Measurements from ENCODE around the gene NUP188.
A peak's percentile ranks its signal among the peaks of the same experiment; 100 is the strongest.

The NUP188 gene

DNA sequence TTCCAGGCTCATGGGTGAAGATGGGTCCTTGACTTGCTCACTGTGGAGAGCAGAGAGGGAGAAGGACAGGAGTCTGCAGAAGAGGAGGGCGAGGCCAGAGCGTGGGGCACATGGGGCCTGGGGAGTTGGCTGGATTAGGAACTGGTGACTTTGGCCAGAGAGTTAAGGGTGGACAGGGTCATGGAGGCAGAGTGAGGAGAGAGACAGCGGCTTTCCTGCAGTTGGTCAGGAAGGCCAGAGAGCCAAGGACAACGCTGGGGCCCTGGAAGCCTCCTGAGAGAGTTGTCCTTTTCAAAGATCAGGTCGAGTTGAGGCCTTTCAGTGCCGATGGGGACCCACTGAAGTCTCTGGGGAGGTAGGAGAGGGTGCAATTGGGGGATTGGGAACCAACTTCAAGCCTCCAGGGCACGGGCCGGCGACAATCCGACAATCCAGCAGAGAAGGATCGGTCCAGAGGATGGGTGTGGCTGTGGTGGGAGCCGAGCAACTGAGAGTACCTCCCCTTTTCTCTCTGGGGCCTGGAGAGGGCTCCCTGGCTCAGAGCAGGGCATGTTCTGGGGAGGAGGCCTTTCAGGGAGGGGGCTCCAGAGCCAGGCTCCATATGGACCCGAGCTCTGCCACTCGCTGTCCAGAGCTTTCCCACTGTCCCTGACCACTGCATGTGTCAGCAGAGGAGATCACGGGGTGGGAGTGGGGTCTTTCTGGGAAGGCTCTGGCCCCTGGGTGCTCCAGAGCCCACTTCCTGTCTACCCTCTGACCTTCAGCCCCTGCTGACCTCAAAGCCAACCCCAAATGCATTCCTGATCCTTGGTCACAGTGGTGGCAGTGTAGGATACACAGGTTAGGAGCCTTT, 34.2 kb upstream of the NUP188 start:
- DNase-seq, result no peak
- intact Hi-C loops (cut with DNase I), result no loop called here

DNA sequence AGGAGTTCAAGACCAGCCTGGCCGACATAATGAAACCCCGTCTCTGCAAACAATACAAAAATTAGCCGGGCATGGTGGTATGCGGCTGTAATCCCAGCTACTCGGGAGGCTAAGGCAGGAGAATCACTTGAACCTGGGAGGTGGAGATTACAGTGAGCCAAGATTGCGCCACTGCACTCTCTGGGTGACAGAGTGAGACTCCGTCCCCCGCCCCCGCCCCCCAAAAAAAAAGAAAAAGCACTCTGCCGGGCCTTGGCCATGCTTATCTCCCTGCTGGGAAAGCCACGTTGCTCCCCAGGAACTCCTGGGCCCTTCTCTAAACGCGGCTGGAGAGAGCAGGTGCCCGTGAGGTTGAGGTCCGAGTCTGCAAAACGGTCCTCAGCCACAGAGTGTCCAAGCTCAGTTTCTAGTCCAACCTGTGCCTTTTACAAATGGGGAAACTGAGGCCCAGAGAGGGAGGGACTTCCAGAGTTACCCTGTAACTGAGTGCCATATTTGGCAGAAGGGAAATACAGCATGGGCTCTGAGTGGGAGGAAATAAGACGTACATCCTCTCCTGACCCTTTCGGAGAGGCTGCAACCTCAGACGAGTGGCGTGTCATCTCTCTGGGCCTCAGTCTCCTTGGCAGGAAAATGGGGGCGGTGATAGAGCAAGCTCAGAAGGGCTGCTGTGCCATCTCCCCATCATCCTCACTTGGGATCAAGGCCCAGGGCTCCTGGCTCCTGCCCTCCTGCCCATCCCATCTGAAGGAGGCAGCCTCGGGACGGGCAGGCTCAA, 33.3 kb upstream of the NUP188 start:
- DNase-seq, result no peak
- intact Hi-C loops (cut with DNase I), result no loop called here

DNA sequence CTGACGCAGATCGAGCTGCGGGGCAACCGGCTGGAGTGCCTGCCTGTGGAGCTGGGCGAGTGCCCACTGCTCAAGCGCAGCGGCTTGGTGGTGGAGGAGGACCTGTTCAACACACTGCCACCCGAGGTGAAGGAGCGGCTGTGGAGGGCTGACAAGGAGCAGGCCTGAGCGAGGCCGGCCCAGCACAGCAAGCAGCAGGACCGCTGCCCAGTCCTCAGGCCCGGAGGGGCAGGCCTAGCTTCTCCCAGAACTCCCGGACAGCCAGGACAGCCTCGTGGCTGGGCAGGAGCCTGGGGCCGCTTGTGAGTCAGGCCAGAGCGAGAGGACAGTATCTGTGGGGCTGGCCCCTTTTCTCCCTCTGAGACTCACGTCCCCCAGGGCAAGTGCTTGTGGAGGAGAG, 31.3 kb upstream of the NUP188 start:
- intact Hi-C loops (cut with DNase I), result no loop called here
- peak in 2 of 10 donors; percentile 71 to 81 for DNase-seq

DNA sequence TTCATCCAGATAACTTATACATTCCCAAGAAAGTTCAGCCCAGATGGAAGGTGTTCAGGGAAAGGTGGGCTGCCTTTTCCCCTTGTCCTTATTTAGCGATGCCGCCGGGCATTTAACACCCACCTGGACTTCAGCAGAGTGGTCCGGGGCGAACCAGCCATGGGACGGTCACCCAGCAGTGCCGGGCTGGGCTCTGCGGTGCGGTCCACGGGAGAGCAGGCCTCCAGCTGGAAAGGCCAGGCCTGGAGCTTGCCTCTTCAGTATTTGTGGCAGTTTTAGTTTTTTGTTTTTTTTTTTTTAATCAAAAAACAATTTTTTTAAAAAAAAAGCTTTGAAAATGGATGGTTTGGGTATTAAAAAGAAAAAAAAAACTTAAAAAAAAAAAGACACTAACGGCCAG, 30.8 kb upstream of the NUP188 start:
- DNase-seq, result peak in 1 of 10 donors; percentile 35
- intact Hi-C loops (cut with DNase I), result no loop called here

DNA sequence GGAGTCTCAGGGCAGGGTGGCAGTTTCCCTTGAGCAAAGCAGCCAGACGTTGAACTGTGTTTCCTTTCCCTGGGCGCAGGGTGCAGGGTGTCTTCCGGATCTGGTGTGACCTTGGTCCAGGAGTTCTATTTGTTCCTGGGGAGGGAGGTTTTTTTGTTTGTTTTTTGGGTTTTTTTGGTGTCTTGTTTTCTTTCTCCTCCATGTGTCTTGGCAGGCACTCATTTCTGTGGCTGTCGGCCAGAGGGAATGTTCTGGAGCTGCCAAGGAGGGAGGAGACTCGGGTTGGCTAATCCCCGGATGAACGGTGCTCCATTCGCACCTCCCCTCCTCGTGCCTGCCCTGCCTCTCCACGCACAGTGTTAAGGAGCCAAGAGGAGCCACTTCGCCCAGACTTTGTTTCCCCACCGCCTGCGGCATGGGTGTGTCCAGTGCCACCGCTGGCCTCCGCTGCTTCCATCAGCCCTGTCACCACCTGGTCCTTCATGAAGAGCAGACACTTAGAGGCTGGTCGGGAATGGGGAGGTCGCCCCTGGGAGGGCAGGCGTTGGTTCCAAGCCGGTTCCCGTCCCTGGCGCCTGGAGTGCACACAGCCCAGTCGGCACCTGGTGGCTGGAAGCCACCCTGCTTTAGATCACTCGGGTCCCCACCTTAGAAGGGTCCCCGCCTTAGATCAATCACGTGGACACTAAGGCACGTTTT, 30.2 kb upstream of the NUP188 start:
- intact Hi-C loops (cut with DNase I), result no loop called here
- peak in 9 of 10 donors; percentile 51 to 90 (median 55) for DNase-seq

DNA sequence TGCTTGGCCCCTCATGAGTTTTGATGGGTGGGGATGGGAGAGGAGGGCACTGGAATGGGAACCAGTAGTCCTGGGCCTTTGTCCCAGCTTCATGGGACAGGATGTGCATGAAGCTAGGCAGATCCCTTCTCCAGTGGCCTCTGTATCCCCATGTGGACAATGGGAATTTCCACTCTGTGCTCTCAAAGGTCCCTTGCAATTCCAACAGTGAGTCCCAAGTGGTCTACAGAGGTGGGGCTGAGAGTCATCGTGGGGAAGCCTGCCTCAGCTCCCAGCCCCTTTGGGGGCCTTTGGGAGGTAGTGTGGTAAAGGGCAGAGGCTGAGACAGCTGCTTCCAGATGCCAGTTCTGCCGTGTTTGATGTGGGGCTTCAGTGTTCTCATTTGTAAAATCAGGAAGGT, 28.6 kb upstream of the NUP188 start:
- DNase-seq, result peak in 1 of 10 donors; percentile 16
- intact Hi-C loops (cut with DNase I), result no loop called here

DNA sequence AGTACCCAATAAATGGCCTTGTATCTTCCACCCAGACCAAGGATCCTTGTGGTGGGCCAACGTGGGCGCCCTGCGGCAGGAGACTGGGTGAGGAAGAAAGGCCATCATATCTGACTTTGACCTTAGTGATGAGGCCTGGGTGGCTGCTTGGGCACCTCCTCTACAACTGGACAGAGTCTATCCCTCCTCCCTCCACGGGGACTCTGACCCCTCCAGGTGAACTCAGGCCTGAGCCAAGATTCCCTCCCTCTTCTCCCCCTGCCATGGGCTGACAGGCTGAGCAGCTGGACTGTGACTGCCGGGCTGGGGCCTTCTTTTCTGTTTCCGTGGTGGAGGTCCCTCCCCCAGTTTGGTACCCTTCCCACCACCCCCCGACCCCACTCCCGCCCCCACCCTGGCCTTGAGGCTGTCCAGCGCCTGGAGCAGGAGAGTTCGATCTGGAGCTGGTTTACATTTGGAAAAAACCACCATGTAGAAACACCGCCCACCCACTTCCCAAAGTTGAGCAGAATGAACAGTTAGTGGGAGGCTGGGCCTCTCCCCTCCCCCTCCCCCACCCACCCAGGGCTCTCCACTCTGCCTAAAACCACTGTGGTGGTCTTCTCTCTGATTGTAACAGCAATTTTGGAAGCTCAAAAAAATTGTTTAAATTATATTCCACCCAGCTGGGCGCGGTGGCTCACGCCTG, 28.0 kb upstream of the NUP188 start:
- intact Hi-C loops (cut with DNase I), result loop anchor here (5.0 kb wide), 1 partner anchor 37 kb away; the partner anchor contains the start of genes KYAT1 and LRRC8A
- no peak for DNase-seq

DNA sequence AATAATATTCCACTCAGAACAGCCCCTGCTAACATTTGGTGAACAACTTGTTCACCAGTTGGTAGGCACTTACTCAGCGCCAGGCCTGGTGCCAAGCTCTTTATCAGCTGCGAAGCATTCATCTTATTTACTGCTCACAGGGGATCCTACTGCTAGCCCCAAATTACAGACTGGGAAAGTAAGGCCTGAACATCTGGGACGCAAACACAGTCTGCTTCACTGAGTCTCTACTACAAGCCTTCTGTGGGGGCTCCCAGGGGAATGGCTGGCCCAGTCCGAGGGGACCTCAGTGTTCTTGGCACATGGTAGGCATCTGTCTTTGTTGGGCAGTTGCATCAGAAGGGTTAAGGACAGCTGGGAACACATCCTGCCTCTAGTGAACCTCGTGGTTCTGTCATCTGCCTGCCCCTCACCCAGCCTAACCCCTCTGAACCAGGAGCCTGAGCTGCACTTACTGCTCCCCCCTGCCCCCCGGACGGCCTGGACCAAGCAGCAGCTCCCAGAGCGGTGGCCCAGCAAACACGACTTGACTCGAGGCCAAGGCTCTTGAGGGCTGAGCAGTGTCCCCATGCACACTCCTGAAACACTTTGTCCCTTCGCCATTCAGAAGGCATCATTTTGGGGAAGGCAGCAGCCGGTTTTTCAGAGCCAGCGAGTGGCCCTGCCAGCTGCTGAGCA, 27.0 kb upstream of the NUP188 start, which contains the start of gene PHYHD1:
Gene PHYHD1 (plus strand): TSS at position 602 of the 678 bp plus-strand sequence. CDS start 1,342 bp downstream, outside the sequence.
- peak; percentile 46 to 94 (median 72) for DNase-seq
- intact Hi-C loops (cut with DNase I), result loop anchor here (5.0 kb wide), 1 partner anchor 38 kb away; the partner anchor contains the start of genes KYAT1 and LRRC8A

DNA sequence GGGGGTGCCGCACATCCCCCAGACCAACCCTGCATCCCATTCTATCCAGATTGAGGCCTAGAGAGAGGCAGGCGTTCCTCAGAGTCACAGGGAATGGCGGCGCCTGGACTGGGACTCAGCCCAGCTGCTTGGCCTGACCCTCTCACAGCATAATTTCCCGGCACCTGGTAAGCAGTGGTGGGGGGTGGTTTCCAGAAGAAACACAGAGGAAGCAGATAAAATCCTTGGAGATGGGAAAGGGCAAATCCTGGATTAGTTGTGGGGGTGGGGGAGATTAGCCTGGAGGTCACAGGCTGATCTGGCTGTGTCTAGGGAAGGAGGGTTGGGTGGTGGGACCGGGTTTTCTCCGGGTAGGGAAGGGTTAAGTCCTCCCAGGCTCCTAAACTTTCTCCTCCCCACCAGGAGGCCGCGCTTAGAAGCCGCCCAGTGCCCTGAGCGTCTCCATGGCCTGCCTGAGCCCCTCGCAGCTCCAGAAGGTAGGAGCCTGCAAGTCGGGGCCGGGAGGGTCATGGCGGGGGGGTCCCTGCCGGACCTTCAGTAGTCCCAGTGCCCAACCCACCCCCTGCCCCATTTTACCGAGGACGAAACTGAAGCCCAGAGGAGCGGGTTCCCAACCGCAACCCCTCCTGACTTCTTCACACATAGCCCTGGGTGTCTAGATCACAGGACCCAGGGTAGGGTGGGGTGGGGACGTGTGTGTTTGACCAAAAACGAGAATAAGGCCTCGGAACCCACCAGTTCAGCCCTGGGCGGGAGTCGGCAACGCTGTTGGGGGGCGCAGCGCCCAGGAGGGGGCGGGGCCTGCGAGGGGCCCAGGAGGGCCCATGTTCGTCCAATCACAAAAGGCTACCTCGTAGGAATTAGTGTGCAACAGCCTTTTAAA, 25.4 kb upstream of the NUP188 start:
- intact Hi-C loops (cut with DNase I), result loop anchor here (5.0 kb wide), 1 partner anchor 40 kb away; the partner anchor contains the start of genes KYAT1 and LRRC8A
- DNase-seq, result peak in 1 of 10 donors; percentile 75

DNA sequence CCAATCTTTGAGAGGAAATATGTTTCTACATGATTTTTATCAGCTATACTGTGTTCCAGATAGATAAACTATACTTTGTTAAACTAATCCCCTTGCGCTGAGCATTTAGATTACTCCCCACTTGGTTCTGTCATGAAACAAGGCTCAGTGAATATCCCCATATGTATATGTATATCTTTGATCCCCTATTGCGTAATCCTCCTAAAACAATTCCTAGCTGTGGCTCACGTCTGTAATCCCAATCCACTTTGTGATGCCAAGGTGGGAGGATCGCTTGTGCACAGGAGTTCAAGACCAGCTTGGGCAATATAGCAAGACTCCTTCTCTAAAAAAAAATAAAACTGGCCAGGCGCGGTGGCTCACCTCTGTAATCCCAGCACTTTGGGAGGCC, 24.0 kb upstream of the NUP188 start:
- DNase-seq, result no peak
- intact Hi-C loops (cut with DNase I), result loop anchor here (5.0 kb wide), 1 partner anchor 41 kb away; the partner anchor contains the start of genes KYAT1 and LRRC8A

DNA sequence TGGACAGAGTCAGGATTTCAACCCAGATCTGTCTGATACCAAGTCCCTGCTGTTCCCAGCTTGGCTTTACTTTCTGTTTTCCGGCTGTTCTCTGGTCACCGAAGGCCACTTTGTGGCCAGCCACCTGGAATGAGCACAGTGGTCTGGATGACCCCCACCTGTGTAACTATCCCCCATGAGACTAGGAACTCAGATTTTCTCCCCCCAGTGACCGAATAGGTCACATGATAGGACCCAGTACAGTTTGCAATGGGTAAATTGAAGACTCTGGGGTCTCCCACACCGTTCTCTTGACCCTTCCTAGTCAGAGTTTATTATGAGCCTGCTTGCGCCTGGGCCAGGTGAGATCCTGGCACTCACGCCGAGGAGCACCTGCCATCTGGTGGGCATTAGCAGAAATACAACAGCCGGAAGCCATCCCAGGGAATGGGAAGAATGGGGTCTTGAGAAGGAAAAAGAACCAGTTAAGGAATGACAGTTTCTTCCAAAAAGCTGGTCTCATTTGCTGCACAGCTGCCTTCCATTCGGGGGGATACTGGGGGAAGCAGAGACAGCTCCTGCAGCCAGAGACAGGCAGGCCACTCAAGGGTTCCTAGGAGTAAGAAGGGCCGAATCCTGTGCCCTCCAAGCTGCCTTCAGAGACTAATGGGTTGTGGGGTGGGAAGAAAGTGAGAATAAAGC, 19.6 kb upstream of the NUP188 start:
- intact Hi-C loops (cut with DNase I), result loop anchor here (1.0 kb wide), 1 partner anchor 76 kb away; no protein-coding TSS in a partner anchor

DNA sequence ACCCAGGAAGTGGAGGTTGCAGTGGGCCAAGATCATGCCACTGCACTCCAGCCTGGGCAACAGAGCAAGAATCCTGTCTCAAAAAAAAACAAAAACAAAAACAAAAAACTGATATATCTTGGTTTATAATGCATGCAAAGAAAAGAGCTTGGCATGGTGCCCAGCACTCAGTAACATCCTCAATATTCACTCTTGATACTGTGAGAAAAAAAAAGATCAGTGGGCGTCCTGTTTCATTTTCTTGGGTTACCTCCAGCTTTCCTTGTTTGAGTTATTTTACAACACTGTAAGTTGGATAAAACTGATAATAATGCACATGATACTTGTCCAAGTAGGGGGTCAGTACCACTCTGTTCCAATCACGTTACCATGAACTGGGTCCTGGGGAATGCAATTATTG, 18.9 kb upstream of the NUP188 start:
- peak in 1 of 10 donors; percentile 24 for DNase-seq
- intact Hi-C loops (cut with DNase I), result loop anchor here (1.0 kb wide), 1 partner anchor 76 kb away; no protein-coding TSS in a partner anchor

More for the DNA sequence above, 19.6 kb upstream of the NUP188 start:
- peak in 7 of 10 donors; percentile 51 to 91 (median 60) for DNase-seq

DNA sequence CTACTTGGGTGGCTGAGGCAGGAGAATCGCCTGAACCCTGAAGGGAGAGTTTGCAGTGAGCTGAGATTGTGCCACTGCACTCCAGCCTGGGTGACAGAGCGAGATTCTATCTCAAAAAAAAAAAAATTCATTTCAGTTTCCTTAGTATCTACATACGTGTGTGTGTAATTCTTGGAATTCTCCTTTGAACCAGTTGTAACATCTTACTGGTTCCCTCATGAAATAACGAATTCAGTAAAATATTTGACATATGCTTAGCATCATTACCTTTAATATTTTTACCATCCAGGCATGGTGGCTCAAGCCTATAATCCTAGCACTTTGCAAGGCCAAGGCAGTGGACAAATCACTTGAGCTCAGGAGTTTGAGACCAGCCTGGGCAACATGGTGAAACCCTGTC, 17.9 kb upstream of the NUP188 start:
- DNase-seq, result peak in 1 of 10 donors; percentile 20
- intact Hi-C loops (cut with DNase I), result no loop called here

DNA sequence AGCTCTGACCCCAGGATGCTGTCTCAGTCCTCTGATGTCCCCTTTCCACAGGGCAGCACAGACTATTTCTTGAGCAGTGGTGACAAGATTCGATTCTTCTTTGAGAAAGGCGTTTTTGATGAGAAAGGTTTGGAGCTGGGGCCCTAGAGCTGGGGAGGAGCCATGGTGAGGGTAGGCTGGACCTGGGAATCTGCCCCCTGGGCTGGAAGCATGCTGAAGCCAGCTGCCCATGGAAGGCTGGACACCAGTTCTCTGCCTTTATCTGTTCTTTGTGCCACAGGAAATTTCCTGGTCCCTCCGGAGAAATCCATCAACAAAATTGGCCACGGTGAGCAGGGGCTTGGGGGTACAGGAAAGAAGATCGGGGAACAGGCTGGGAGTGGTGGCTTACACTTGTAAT, 13.8 kb upstream of the NUP188 start:
- peak in 2 of 10 donors; percentile 45 to 56 for DNase-seq
- intact Hi-C loops (cut with DNase I), result no loop called here

DNA sequence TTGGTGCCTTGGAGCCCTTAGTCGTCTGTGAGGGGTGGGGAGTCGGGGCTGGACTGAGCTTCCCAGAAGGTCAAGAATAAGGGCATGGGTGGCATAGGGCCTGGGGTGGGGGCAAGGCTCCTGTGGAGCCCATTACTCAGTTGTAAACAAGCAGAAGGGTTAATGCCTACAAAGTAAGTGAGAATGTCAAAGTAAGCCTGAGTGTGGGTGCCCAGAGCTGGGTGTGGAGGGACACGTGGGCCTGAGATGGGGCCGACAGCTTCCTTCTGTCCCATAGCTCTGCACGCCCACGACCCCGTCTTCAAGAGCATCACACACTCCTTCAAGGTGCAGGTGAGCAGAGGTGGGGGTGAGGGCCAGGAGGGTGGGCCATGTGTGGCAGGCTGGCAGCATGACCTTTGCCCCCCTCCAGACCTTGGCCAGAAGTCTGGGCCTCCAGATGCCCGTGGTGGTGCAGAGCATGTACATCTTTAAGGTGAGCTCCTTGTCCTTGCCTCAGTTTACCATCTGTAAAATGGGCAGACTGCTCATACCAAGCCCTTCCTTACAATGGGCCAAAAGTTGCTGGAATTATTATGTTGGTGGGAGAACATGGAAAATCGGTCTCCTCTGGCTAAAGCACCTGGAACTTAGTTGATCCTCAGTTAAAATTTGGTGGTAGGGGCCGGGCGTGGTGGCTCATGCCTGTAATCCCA, 11.2 kb upstream of the NUP188 start:
- intact Hi-C loops (cut with DNase I), result no loop called here
- peak in 3 of 10 donors; percentile 22 to 48 (median 48) for DNase-seq

DNA sequence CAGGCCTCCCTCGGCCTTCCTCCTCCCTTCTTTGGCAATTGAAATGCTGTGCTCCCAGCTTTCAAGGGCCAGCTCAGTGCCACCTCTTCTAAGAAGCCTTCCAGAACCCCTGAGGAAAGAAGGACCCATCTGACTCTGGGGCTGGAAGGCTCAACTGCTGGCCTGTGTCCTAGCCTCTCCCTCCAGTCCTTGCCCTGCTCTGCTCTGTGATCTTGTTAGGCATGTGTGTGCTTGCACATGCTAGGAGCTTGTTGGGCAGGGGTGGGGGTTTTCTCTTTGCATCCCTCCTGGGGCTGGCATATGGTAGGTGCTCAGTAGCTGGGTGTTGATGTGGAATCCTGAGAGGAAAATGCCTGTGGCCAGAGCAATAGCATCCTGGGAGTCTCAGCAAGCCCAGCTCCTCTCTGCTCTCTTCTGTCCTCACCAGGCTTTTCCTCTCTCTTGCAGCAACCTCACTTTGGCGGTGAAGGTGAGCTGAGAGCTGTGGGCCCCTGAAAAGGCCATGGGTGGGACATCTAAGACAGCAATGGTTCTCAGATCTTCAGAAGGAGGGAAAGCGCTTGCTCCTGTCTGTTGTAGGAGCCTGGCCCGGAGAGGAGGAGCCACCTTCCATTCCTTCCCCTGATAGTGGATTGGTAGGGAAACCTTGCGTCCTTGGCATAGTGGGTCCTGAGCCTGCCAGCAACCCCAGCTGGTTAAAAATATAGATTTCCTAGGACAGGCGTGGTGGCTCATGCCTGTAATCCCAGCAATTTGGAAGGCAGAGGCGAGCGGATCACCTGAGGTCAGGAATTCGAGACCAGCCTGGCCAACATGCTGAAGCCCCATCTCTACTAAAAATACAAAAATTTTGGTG, 10.0 kb upstream of the NUP188 start:
- intact Hi-C loops (cut with DNase I), result no loop called here
- peak in 3 of 10 donors; percentile 20 to 50 (median 20) for DNase-seq
